K562 (cell line): ENCODE data around the gene PPP3CB. TPM values are rescaled to one million over a fixed set of nuclear protein-coding genes. Genes with fewer than 3 reads are reported as not detected.

ENCODE experiments used
- ARNT ChIP-seq, 2 experiments: fragments of 450-650 bp; IDR thresholded peaks; 2 replicates each; pipeline ENCODE4 v1.6.1; 2016; ENCODE audit warnings: mild to moderate bottlenecking in 1 of 2
- BRD9 ChIP-seq: fragments of 450-650 bp; IDR thresholded peaks from 2 replicates; pipeline ENCODE4 v1.6.1; 2018; ENCODE audit warnings: low read depth; ENCODE audit not compliant: partially characterized antibody
- HDAC6 ChIP-seq: IDR thresholded peaks from 2 replicates; pipeline ENCODE4 v1.6.1; 2012; ENCODE audit warnings: low read depth, mild to moderate bottlenecking, control low read depth, inconsistent platforms, low read length, moderate library complexity
- KDM2B ChIP-seq: fragments of 250-450 bp; sonication (Bioruptor Pico); IDR thresholded peaks from 2 replicates; pipeline ENCODE4 v1.8.0; 2021; ENCODE audit warnings: mild to moderate bottlenecking, moderate library complexity
- KHSRP ChIP-seq: fragments of 450-650 bp; IDR thresholded peaks from 2 replicates; pipeline ENCODE4 v1.6.1; 2017
- KLF10 ChIP-seq: fragments of 250-450 bp; sonication (Bioruptor Pico); IDR thresholded peaks from 2 replicates; pipeline ENCODE4 v1.6.1; 2021; ENCODE audit warnings: matching md5 sums
- MECOM ChIP-seq: fragments of 250-450 bp; sonication (Bioruptor Pico); IDR thresholded peaks from 2 replicates; pipeline ENCODE4 v1.8.0; 2022; ENCODE audit warnings: inconsistent platforms
- MYNN ChIP-seq, 2 experiments: sonication (generic); formaldehyde crosslinking in 1 of 2; IDR thresholded peaks; 2 replicates each; pipeline versions ENCODE4 v1.5.0 to v1.6.1; 2016 to 2020; ENCODE audit warnings: antibody characterized with exemption in 1 of 2, missing genetic modification reagents in 1 of 2
- NCOA4 ChIP-seq: fragments of 450-650 bp; IDR thresholded peaks from 2 replicates; pipeline ENCODE4 v1.6.1; 2018; ENCODE audit warnings: mild to moderate bottlenecking; ENCODE audit not compliant: partially characterized antibody
- NFE2 ChIP-seq: IDR thresholded peaks from 2 replicates; pipeline ENCODE4 v1.6.1; 2014; ENCODE audit warnings: antibody characterized with exemption, low read depth
- NRF1 ChIP-seq, 2 experiments: fragments of 450-650 bp; IDR thresholded peaks in 1 of 2; conservative IDR thresholded peaks in 1 of 2; 2 replicates each; pipeline ENCODE4 v1.6.1; 2014; ENCODE audit warnings: mild to moderate bottlenecking in 2 of 2
- OTX1 ChIP-seq: fragments of 450-650 bp; formaldehyde crosslinking; IDR thresholded peaks from 2 replicates; pipeline ENCODE4 v1.4.0; 2022; ENCODE audit warnings: mild to moderate bottlenecking
- PBX2 ChIP-seq, 2 experiments: IDR thresholded peaks in 1 of 2; conservative IDR thresholded peaks in 1 of 2; 2 replicates each; pipeline ENCODE4 v1.6.1; 2016; ENCODE audit warnings: low read depth in 2 of 2, mild to moderate bottlenecking in 1 of 2, missing compliant biosample characterization in 1 of 2, missing genetic modification characterization in 1 of 2, moderate library complexity in 1 of 2
- RBM17 ChIP-seq: fragments of 200-400 bp; formaldehyde crosslinking; IDR thresholded peaks from 2 replicates; pipeline ENCODE4 v1.6.1; 2017; ENCODE audit warnings: low read depth, mild to moderate bottlenecking, low read length, borderline replicate concordance
- RNF2 ChIP-seq: sonication (generic); IDR thresholded peaks from 2 replicates; pipeline ENCODE4 v1.6.1; 2016
- SFPQ ChIP-seq: fragments of 200-400 bp; formaldehyde crosslinking; IDR thresholded peaks from 2 replicates; pipeline ENCODE4 v1.6.1; 2017; ENCODE audit warnings: mild to moderate bottlenecking, low read depth, low read length, moderate library complexity
- TRIM28 ChIP-seq: fragments of 450-650 bp; IDR thresholded peaks from 2 replicates; pipeline ENCODE4 v1.6.1; 2017
- TSHZ1 ChIP-seq: fragments of 250-450 bp; sonication (Bioruptor Pico); IDR thresholded peaks from 2 replicates; pipeline ENCODE4 v1.4.0; 2020; ENCODE audit warnings: mild to moderate bottlenecking, moderate library complexity
- ZFX ChIP-seq: sonication (generic); formaldehyde crosslinking; IDR thresholded peaks from 2 replicates; pipeline ENCODE4 v1.8.0; 2022; ENCODE audit warnings: mild to moderate bottlenecking, missing genetic modification reagents, moderate library complexity
- ZNF165 ChIP-seq: fragments of 250-450 bp; sonication (Bioruptor Pico); IDR thresholded peaks from 2 replicates; pipeline ENCODE4 v1.4.0; 2020; ENCODE audit warnings: borderline replicate concordance
- ZNF830 ChIP-seq: fragments of 250-450 bp; sonication (Bioruptor Pico); IDR thresholded peaks from 2 replicates; pipeline ENCODE4 v1.5.0; 2021; ENCODE audit warnings: mild to moderate bottlenecking
- polyA plus RNA-seq, 8 experiments: library from polyadenylated mRNA; depleted of rRNA in 4 of 8; stranded (reverse) in 5 of 8; unstranded in 3 of 8; fragments of >200 nt; fragmentation: Nextera tagmentation in 2 of 8; fragmentation: Illumina TruSeq in 1 of 8; extraction: Ambion mirVana in 2 of 8; extraction: Trizol in 1 of 8; gene quantifications; 2 replicates each; pipeline versions ENCODE4 v1.2.1 to v1.2.3, GENCODE V29; 2011 to 2014; ENCODE audit warnings: inconsistent platforms in 1 of 8, missing spikeins in 1 of 8
- total RNA-seq, 7 experiments: library from RNA; depleted of rRNA in 6 of 7; stranded (reverse); fragments of >200 nt in 6 of 7; fragmentation: Illumina TruSeq in 2 of 7; extraction: Trizol in 2 of 7; gene quantifications; 2 replicates each; pipeline versions ENCODE4 v1.2.1 to v1.2.3, GENCODE V29; 2011 to 2021; ENCODE audit warnings: low replicate concordance in 1 of 7

The PPP3CB gene
- total and polyA plus RNA-seq, 9 of the 15 experiments (the other 6 are each of a cell fraction or from before 2014, with no cell fraction given): 9.6 to 27.6 (median 17.8) TPM

- no peak for TF ChIP-seq NCOA4
- TF ChIP-seq NFE2: 0 out of 2 replicates have a peak, but pooled peaks have one; percentile 10
- no peak for TF ChIP-seq HDAC6
- no peak for TF ChIP-seq KHSRP
- TF ChIP-seq ARNT (IDR thresholded peaks at IDR 0.05): no peak
- TF ChIP-seq KLF10 (CRISPR knock-in tag): no peak
- no peak for TF ChIP-seq PBX2 (CRISPR knock-in tag; IDR thresholded peaks at IDR 0.05; ENCODE audit: low read depth)
- TF ChIP-seq PBX2 (tag; conservative IDR thresholded peaks at IDR 0.05; ENCODE audit: low read depth): no peak
- no peak for TF ChIP-seq MECOM
- TF ChIP-seq RBM17: no peak
- TF ChIP-seq OTX1 (CRISPR knock-in tag): peak; percentile 39; the same call in 1 of the 2 replicates
- TF ChIP-seq TSHZ1: no peak
- TF ChIP-seq ZFX (CRISPR knock-in tag): peak; percentile 96
- TF ChIP-seq SFPQ: no peak
- TF ChIP-seq ZNF165: no peak
- TF ChIP-seq NRF1 (conservative IDR thresholded peaks at IDR 0.05 in 1 of 2, IDR thresholded peaks at IDR 0.05 in 1 of 2): peak; percentile 69 to 77
- TF ChIP-seq MYNN (IDR thresholded peaks at IDR 0.05): 0 out of 2 replicates have a peak, but pooled peaks have one; percentile 22
- TF ChIP-seq MYNN (CRISPR knock-in tag; IDR thresholded peaks at IDR 0.05): no peak
- TF ChIP-seq TRIM28: no peak; the same call in 1 of the 2 replicates
- TF ChIP-seq BRD9: no peak
- peak; percentile 51; the same call in 1 of the 2 replicates for TF ChIP-seq KDM2B (CRISPR knock-in tag)
- peak; percentile 60; the same call in 1 of the 2 replicates for TF ChIP-seq ZNF830 (CRISPR knock-in tag)
- peak; percentile 41; the same call in 1 of the 2 replicates for TF ChIP-seq RNF2
Measured at GRCh38 chr10:73495226-73495883, 469 bp downstream of the PPP3CB start (continued).
